Subcutaneous adipose tissue (tissue), 4 donors: ENCODE data around the gene RXYLT1. TPM values are rescaled to one million over a fixed set of nuclear protein-coding genes. Genes with fewer than 3 reads are reported as not detected.

Source experiments
- total RNA-seq, 4 donors: library from RNA; depleted of rRNA; stranded (reverse); fragments of >200 nt; gene quantifications; one replicate each; pipeline ENCODE4 v1.1.0, GENCODE V29; 2016
- TF ChIP-seq, protein P1 (sequence below): fragments of 450-650 bp; IDR thresholded peaks from one replicate; pipeline ENCODE4 v1.5.1; 2016; ENCODE audit warnings: low read depth, mild to moderate bottlenecking, control low read depth, antibody characterized with exemption, moderate library complexity

RXYLT1 gene
- total RNA-seq, 4 donors from 2014 or later, result 15.0 to 19.4 (median 16.2) TPM

DNA sequence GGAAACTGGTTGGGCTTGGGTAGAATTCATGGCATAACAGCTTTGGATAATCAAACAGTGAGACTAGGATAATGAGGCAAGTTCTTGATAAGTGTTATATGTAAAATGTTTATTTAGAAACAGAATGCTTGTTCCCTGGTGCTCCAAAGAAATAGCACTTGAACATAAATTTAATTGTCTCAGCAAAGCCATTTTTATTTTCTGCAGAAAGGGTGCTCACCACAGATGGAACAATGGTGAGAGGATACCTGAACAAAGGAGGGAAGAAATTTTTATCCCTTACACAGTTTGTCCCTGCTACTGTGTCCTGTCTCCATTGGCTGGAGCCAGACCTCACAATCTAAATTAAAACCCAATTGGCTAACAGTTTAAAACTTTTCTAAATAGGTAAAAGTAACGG, 9.3 kb upstream of the RXYLT1 start:
- TF ChIP-seq, protein P1, sequence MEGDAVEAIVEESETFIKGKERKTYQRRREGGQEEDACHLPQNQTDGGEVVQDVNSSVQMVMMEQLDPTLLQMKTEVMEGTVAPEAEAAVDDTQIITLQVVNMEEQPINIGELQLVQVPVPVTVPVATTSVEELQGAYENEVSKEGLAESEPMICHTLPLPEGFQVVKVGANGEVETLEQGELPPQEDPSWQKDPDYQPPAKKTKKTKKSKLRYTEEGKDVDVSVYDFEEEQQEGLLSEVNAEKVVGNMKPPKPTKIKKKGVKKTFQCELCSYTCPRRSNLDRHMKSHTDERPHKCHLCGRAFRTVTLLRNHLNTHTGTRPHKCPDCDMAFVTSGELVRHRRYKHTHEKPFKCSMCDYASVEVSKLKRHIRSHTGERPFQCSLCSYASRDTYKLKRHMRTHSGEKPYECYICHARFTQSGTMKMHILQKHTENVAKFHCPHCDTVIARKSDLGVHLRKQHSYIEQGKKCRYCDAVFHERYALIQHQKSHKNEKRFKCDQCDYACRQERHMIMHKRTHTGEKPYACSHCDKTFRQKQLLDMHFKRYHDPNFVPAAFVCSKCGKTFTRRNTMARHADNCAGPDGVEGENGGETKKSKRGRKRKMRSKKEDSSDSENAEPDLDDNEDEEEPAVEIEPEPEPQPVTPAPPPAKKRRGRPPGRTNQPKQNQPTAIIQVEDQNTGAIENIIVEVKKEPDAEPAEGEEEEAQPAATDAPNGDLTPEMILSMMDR, result no peak

DNA sequence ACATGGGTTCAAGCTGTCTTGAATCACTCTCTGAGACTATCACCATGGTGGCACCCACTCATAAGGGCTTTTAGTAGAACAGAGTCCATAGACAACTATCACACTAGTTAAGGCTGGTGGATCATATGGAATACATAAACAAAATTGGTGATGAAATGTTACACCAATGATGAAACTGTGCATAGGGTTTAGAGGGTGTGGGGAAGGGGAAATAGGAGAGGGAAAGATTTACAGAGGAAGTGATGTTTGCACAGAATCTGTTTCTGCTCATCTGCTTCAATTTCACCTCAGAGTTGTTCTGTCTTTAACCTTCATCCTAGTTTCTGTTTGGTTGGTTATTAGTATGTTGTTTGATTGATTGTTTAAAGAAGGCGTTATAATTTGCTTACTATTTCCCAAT, 2.4 kb upstream of the RXYLT1 start:
- TF ChIP-seq, protein P1, result no peak

DNA sequence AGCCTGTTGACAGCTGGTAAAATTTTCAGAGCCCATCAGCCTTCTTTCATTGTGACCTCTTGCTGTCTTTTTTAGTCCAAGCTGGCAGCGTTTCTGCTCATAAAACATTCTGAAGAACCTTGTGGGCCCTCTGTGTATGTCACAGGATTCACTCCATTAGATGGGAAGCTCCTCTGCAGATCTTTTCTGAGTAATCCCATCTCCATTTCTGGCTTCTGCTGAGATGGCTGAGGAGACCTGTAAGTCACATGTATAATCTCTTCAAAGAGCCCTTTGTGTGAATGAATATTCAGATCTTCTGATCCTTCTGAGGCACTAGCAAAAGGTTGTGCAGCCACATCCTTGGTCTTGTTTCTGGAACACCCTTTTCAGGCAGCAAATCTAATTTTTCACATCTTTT, 2.8 kb downstream of the RXYLT1 start:
- TF ChIP-seq, protein P1, result no peak

DNA sequence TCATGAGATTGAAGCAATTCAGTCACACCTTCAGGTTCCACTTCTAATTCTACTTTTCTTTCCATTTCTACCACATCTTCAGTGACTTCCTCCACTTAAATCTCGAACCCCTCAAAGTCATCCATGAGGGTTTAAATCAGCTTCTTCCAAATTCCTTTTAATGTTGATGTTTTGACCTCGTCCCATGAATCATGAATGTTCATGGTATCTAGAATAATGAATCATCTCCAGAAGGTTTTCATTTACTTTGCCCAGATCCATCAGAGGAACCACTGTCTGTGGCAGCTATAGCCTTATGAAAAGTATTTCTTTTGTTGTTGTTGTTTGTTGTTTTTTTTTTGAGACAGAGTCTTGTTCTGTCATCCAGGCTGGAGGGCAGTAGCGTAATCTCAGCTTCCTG, 7.6 kb downstream of the RXYLT1 start:
- TF ChIP-seq, protein P1, result no peak

DNA sequence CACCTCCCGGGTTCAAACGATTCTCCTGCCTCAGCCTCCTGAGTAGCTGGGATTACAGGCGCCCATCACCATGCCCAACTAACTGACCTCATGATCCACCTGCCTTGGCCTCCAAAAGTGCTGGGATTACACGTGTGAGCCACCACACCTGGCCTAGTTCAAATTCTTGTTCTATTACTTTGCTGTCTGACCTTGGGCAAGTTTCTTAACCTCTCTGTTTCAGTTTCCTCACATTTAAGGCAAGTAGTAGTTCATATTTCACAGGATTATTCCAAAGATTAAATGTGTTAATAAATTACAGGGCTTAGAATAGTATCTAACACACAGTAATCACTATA, 10.9 kb downstream of the RXYLT1 start:
- TF ChIP-seq, protein P1, result no peak

DNA sequence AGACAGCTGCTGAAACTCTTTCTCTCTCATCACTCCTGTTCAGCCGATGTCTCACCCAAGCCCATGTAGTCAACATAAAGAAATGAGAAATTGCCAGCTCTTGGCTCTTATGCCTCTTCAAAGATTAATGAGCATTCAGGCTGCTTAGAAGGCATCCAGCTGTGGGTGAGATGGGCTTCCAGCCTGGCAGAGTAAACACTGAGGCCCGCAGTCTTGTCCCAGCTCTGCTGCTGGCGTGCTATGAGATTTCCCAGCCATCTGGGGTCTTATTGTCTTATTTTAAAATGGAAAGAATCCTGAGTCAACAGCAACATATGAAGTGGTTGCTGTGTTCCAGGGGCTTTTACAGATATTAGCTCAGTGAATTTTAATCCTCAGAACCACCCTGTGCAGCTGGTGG, 12.6 kb downstream of the RXYLT1 start:
- TF ChIP-seq, protein P1, result no peak

DNA sequence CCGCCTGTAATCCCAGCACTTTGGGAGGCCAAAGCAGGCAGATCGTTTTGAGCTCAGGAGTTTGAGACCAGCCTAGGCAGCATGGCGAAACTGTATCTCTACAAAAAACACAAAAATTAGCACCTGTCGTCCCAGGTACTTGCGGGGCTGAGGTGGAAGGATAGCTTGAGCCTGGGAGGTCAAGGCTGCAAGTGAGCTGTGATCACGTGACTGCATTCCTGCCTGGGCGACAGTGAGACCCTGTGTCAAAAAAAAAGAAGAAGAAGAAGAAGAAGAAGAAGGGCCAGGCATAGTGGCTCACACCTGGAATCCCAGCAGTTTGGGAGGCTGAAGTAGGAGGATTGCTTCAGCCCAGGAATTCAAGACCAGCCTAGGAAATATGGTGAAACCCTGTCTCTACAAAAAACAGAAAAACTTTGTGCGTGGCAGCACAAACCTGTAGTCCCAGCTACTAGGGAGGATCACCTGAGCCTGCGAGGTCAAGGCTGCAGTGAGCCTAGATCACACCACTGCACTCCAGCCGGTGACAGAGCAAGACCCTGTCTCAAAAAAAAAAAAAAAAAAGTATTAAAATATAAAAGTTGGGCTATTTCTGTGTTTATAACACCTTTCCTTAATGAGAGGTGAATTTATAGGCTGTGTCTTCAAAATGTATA, 15.5 kb downstream of the RXYLT1 start:
- TF ChIP-seq, protein P1, result no peak
